H9 (cell line): Measurements from ENCODE around the gene ZNF883. TPM values are rescaled to one million over a fixed set of nuclear protein-coding genes. Genes with fewer than 3 reads are reported as not detected.

Experiments used
- DNase-seq: peaks from one replicate; pipeline ENCODE4 v3.0.0-alpha.2; 2017
- H2AFZ ChIP-seq: one replicate; pipeline ENCODE4 v1.6.1; 2013; ENCODE audit warnings: mild to moderate bottlenecking, low read length, control low read depth, moderate library complexity
- H2AK5ac ChIP-seq: 2 replicates; pipeline ENCODE4 v1.6.1; 2013; ENCODE audit warnings: low read length, control low read depth, mixed read lengths; ENCODE audit not compliant: insufficient read length
- H2BK120ac ChIP-seq: one replicate; pipeline ENCODE4 v1.6.1; 2013; ENCODE audit warnings: low read depth, mild to moderate bottlenecking, low read length, control low read depth, inconsistent platforms; ENCODE audit not compliant: poor library complexity, severe bottlenecking
- H2BK12ac ChIP-seq: 2 replicates; pipeline ENCODE4 v1.6.1; 2013; ENCODE audit warnings: low read length, control low read depth, mixed read lengths, low read depth; ENCODE audit not compliant: insufficient read length
- H2BK15ac ChIP-seq: 2 replicates; pipeline ENCODE4 v1.6.1; 2013; ENCODE audit warnings: low read depth, low read length, control low read depth
- H2BK20ac ChIP-seq: one replicate; pipeline ENCODE4 v1.6.1; 2013; ENCODE audit warnings: low read depth, mild to moderate bottlenecking, low read length, control low read depth, inconsistent platforms; ENCODE audit not compliant: poor library complexity, severe bottlenecking
- H2BK5ac ChIP-seq: 2 replicates; pipeline ENCODE4 v1.6.1; 2013; ENCODE audit warnings: low read length, control low read depth, mixed read lengths; ENCODE audit not compliant: insufficient read length
- H3K14ac ChIP-seq: 2 replicates; pipeline ENCODE4 v1.6.1; 2013; ENCODE audit warnings: low read length, control low read depth; ENCODE audit not compliant: insufficient read depth
- H3K18ac ChIP-seq: 2 replicates; pipeline ENCODE4 v1.6.1; 2013; ENCODE audit warnings: low read depth, mild to moderate bottlenecking, mixed read lengths, low read length, control low read depth; ENCODE audit not compliant: insufficient read length
- H3K23ac ChIP-seq: 2 replicates; pipeline ENCODE4 v1.6.1; 2013; ENCODE audit warnings: low read length, control low read depth, mixed read lengths, low read depth; ENCODE audit not compliant: insufficient read length
- H3K23me2 ChIP-seq: 2 replicates; pipeline ENCODE4 v1.6.1; 2013; ENCODE audit warnings: low read depth, mild to moderate bottlenecking, mixed read lengths, low read length, control low read depth; ENCODE audit not compliant: insufficient read length, poor library complexity, severe bottlenecking
- H3K27ac ChIP-seq: 2 replicates; pipeline ENCODE4 v1.5.1; 2013; ENCODE audit warnings: low read length, control low read depth, mixed read lengths, low read depth; ENCODE audit not compliant: insufficient read length
- H3K27me3 ChIP-seq: 2 replicates; pipeline ENCODE4 v1.6.1; 2013; ENCODE audit warnings: low read length, control low read depth, inconsistent platforms; ENCODE audit not compliant: insufficient read depth
- H3K4ac ChIP-seq: 2 replicates; pipeline ENCODE4 v1.6.1; 2013; ENCODE audit warnings: low read depth, mild to moderate bottlenecking, control low read depth, inconsistent platforms, low read length, moderate library complexity
- H3K4me1 ChIP-seq: 2 replicates; pipeline ENCODE4 v1.6.1; 2013; ENCODE audit warnings: low read length, control low read depth, inconsistent platforms; ENCODE audit not compliant: insufficient read depth
- H3K4me2 ChIP-seq: 2 replicates; pipeline ENCODE4 v1.6.1; 2013; ENCODE audit warnings: low read length, control low read depth, mixed read lengths; ENCODE audit not compliant: insufficient read length, insufficient read depth
- H3K56ac ChIP-seq: 2 replicates; pipeline ENCODE4 v1.6.1; 2013; ENCODE audit warnings: low read depth, mild to moderate bottlenecking, mixed read lengths, low read length, control low read depth; ENCODE audit not compliant: insufficient read length
- H3K79me1 ChIP-seq: 2 replicates; pipeline ENCODE4 v1.6.1; 2013; ENCODE audit warnings: low read depth, mild to moderate bottlenecking, moderate library complexity, low read length, control low read depth, inconsistent platforms; ENCODE audit not compliant: insufficient read depth, poor library complexity, severe bottlenecking
- H3K79me2 ChIP-seq: 2 replicates; pipeline ENCODE4 v1.6.1; 2013; ENCODE audit warnings: low read length, control low read depth, inconsistent platforms; ENCODE audit not compliant: insufficient read depth
- H3K9ac ChIP-seq: 2 replicates; pipeline ENCODE4 v1.6.1; 2013; ENCODE audit warnings: low read length, control low read depth, mixed read lengths; ENCODE audit not compliant: insufficient read length; ENCODE audit errors: extremely low read depth
- H3K9me3 ChIP-seq: one replicate; pipeline ENCODE4 v1.6.1; 2013; ENCODE audit warnings: low read depth, low read length, inconsistent platforms; ENCODE audit not compliant: control insufficient read depth
- H3T11ph ChIP-seq: one replicate; pipeline ENCODE4 v1.6.1; 2013; ENCODE audit warnings: mild to moderate bottlenecking, low read length, control low read depth, inconsistent platforms
- H4K20me1 ChIP-seq: one replicate; pipeline ENCODE4 v1.6.1; 2013; ENCODE audit not compliant: control insufficient read depth, insufficient read length, insufficient read depth
- H4K5ac ChIP-seq: 2 replicates; pipeline ENCODE4 v1.6.1; 2013; ENCODE audit warnings: low read depth, mild to moderate bottlenecking, mixed read lengths, low read length, control low read depth; ENCODE audit not compliant: insufficient read length
- H4K8ac ChIP-seq: replicated peaks from 2 replicates; pipeline ENCODE4 v1.6.1; 2013; ENCODE audit warnings: low read length, control low read depth, mixed read lengths, low read depth; ENCODE audit not compliant: insufficient read length
- H4K91ac ChIP-seq: 2 replicates; pipeline ENCODE4 v1.6.1; 2013; ENCODE audit warnings: low read depth, mild to moderate bottlenecking, moderate library complexity, mixed read lengths, low read length, control low read depth; ENCODE audit not compliant: insufficient read length
- H3K27ac Mint-ChIP-seq, 3 experiments: 2 replicates in 2 of 3; 3 replicates in 1 of 3; pipeline ENCODE4 v1.8.0; 2020 to 2021; ENCODE audit warnings: mixed read lengths in 3 of 3, mild to moderate bottlenecking in 1 of 3, moderate library complexity in 1 of 3
- H3K27me3 Mint-ChIP-seq: 2 replicates; pipeline ENCODE4 v1.8.0; 2021; ENCODE audit warnings: low read depth, mild to moderate bottlenecking, moderate library complexity, mixed read lengths
- H3K36me3 Mint-ChIP-seq, 3 experiments: 2 replicates in 2 of 3; 3 replicates in 1 of 3; pipeline ENCODE4 v1.8.0; 2020 to 2021; ENCODE audit warnings: low read depth in 3 of 3, mixed read lengths in 3 of 3; ENCODE audit not compliant: insufficient read depth in 1 of 3
- H3K4me1 Mint-ChIP-seq, 2 experiments: 2 replicates each; pipeline ENCODE4 v1.8.0; 2020; ENCODE audit warnings: mixed read lengths in 2 of 2
- H3K4me3 Mint-ChIP-seq, 2 experiments: 2 replicates in 1 of 2; 3 replicates in 1 of 2; pipeline ENCODE4 v1.8.0; 2020 to 2021; ENCODE audit warnings: mild to moderate bottlenecking in 2 of 2, mixed read lengths in 2 of 2, moderate library complexity in 1 of 2
- H3K9me3 Mint-ChIP-seq, 2 experiments: 2 replicates in 1 of 2; 3 replicates in 1 of 2; pipeline ENCODE4 v1.8.0; 2020; ENCODE audit warnings: mild to moderate bottlenecking in 2 of 2, mixed read lengths in 2 of 2, moderate library complexity in 1 of 2
- WGBS: extraction: QIAGEN DNeasy Blood & Tissue Kit; methylation state at CpG from one replicate; pipeline ENCODE4 v1.1.7; 2013; ENCODE audit warnings: missing lambda C conversion rate, low lambda C conversion rate, mixed read lengths; ENCODE audit not compliant: insufficient read length; ENCODE audit errors: extremely low coverage; 5-methylcytosine and 5-hydroxymethylcytosine counted together
- total RNA-seq: library from RNA; stranded (reverse); gene quantifications from 2 replicates; pipeline ENCODE4 v1.2.1, GENCODE V29; 2021
- TF ChIP-seq, protein P1 (sequence below): fragments of 200-600 bp; sonication (generic); conservative IDR thresholded peaks from 3 replicates; pipeline ENCODE4 v1.8.0; 2021; ENCODE audit warnings: antibody characterized with exemption, mild to moderate bottlenecking

Gene ZNF883
- total RNA-seq, 1 experiment from 2014 or later: 13.2 TPM

DNA sequence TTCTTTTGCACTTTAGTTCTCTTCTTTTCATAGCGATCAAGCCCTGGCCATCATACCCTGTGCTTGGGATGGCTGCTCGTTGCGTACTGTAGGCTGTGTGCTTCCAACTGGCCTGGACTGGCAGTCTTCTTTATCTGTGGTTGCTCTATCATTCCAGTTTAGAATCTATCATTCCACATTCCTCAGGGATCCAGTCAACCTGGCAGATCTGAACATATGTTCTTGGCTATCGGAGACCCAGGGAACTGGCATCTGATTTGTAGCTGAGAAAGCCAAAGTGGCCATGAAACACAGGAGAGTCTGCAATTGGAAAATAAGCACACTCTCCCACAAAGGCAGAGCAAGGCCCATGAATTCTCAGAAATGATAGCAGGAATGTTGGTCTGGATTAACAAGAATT lies 98.7 kb downstream of the ZNF883 start:
- H3K27me3 ChIP-seq: no peaks in the 10 kb centered on the region
- no peaks in the 10 kb centered on the region for H3K4me1 Mint-ChIP-seq

More for the DNA sequence above, 98.7 kb downstream of the ZNF883 start:
- no peak overlapping the region for H3T11ph ChIP-seq
- no peak overlapping the region for H2BK20ac ChIP-seq
- no peaks in the 10 kb centered on the region for H3K4me1 ChIP-seq
- no peak overlapping the region for H2BK15ac ChIP-seq
- no peaks in the 10 kb centered on the region; a peak in 1 of 7 replicates for H3K36me3 Mint-ChIP-seq
- no peaks in the 10 kb centered on the region for H3K23me2 ChIP-seq
- no peak overlapping the region for H3K4ac ChIP-seq
- no peaks in the 10 kb centered on the region for H4K20me1 ChIP-seq
- no peak overlapping the region for H3K27ac ChIP-seq
- H4K91ac ChIP-seq: no peak overlapping the region
- no peaks in the 10 kb centered on the region for H3K79me2 ChIP-seq
- H3K79me1 ChIP-seq: no peaks in the 10 kb centered on the region
- H2BK120ac ChIP-seq: no peak overlapping the region
- H4K5ac ChIP-seq: no peak overlapping the region
- no peaks in the 10 kb centered on the region for H3K9me3 ChIP-seq
- TF ChIP-seq, protein P1, sequence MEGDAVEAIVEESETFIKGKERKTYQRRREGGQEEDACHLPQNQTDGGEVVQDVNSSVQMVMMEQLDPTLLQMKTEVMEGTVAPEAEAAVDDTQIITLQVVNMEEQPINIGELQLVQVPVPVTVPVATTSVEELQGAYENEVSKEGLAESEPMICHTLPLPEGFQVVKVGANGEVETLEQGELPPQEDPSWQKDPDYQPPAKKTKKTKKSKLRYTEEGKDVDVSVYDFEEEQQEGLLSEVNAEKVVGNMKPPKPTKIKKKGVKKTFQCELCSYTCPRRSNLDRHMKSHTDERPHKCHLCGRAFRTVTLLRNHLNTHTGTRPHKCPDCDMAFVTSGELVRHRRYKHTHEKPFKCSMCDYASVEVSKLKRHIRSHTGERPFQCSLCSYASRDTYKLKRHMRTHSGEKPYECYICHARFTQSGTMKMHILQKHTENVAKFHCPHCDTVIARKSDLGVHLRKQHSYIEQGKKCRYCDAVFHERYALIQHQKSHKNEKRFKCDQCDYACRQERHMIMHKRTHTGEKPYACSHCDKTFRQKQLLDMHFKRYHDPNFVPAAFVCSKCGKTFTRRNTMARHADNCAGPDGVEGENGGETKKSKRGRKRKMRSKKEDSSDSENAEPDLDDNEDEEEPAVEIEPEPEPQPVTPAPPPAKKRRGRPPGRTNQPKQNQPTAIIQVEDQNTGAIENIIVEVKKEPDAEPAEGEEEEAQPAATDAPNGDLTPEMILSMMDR: no peak
- H3K9me3 Mint-ChIP-seq: peaks cover 3 to 12% of the 10 kb centered on the region in 2 experiments
- no peak overlapping the region for H3K14ac ChIP-seq
- H2BK5ac ChIP-seq: no peak overlapping the region
- no peak overlapping the region for H2AFZ ChIP-seq
- peaks cover 57% of the 10 kb centered on the region for H3K27me3 Mint-ChIP-seq
- H2BK12ac ChIP-seq: no peak overlapping the region
- no peak overlapping the region for H3K4me2 ChIP-seq
- H3K4me3 Mint-ChIP-seq: no peak overlapping the region
- no peak overlapping the region for H3K56ac ChIP-seq
- no CpG with 5 or more reads among the region's 4 CpGs for WGBS
- H2AK5ac ChIP-seq: no peak overlapping the region
- no peak overlapping the region for H4K8ac ChIP-seq
- DNase-seq: no peak
- no peak overlapping the region for H3K23ac ChIP-seq
- H3K9ac ChIP-seq: no peak overlapping the region
- H3K18ac ChIP-seq: no peak overlapping the region
- no peak overlapping the region for H3K27ac Mint-ChIP-seq
